HG03196 (cell line): ENCODE data around the gene ATE1.
"Not testable (repeated sequence)": the region's sequence is repeated elsewhere in the genome, so short reads cannot be mapped to it uniquely, and the experiment has no call there.

Experiments
- ATAC-seq: cut with Tn5 transposase; IDR thresholded peaks from one replicate; pipeline ENCODE4 v1.9.1; 2021; ENCODE audit not compliant: unreplicated experiment

ATE1 gene

GRCh38 chr10:121834757-121835156, 93.1 kb downstream of the ATE1 start:
- ATAC-seq = no peak

- no peak for ATAC-seq
Observed at GRCh38 chr10:121833387-121833786, 94.4 kb downstream of the ATE1 start.

- ATAC-seq = no peak
Observed at GRCh38 chr10:121832647-121833046, 95.2 kb downstream of the ATE1 start.

- no peak for ATAC-seq
Observed at GRCh38 chr10:121831777-121832176, 96.1 kb downstream of the ATE1 start.

GRCh38 chr10:121831237-121831636, 96.6 kb downstream of the ATE1 start:
- no peak for ATAC-seq

- no peak for ATAC-seq
Observed at GRCh38 chr10:121830101-121830500, 97.7 kb downstream of the ATE1 start.

- no peak for ATAC-seq
Observed at GRCh38 chr10:121828045-121828444, 99.8 kb downstream of the ATE1 start.

GRCh38 chr10:121826773-121827172, 101.1 kb downstream of the ATE1 start:
- ATAC-seq = not testable (repeated sequence)

- ATAC-seq = no peak
Observed at GRCh38 chr10:121823993-121824463, 103.8 kb downstream of the ATE1 start.

GRCh38 chr10:121822724-121823123, 105.1 kb downstream of the ATE1 start:
- no peak for ATAC-seq

- ATAC-seq = no peak
Observed at GRCh38 chr10:121822180-121822579, 105.7 kb downstream of the ATE1 start.

GRCh38 chr10:121819049-121819448, 108.8 kb downstream of the ATE1 start:
- no peak for ATAC-seq

GRCh38 chr10:121818599-121818998, 109.2 kb downstream of the ATE1 start:
- ATAC-seq = no peak

- no peak for ATAC-seq
Observed at GRCh38 chr10:121816197-121816596, 111.6 kb downstream of the ATE1 start.

GRCh38 chr10:121813857-121814256, 114.0 kb downstream of the ATE1 start:
- ATAC-seq = no peak

GRCh38 chr10:121813211-121813815, 114.5 kb downstream of the ATE1 start:
- no peak for ATAC-seq

- ATAC-seq = no peak
Observed at GRCh38 chr10:121812031-121812430, 115.8 kb downstream of the ATE1 start.

- ATAC-seq = no peak
Observed at GRCh38 chr10:121811386-121811785, 116.4 kb downstream of the ATE1 start.

- no peak for ATAC-seq
Observed at GRCh38 chr10:121808835-121809234, 119.0 kb downstream of the ATE1 start.

- ATAC-seq = no peak
Observed at GRCh38 chr10:121804460-121804859, 123.4 kb downstream of the ATE1 start.

- ATAC-seq = no peak
Observed at GRCh38 chr10:121803611-121804010, 124.2 kb downstream of the ATE1 start.

- ATAC-seq = no peak
Observed at GRCh38 chr10:121800831-121801230, 127.0 kb downstream of the ATE1 start.

GRCh38 chr10:121800146-121800545, 127.7 kb downstream of the ATE1 start:
- no peak for ATAC-seq
